Panc1 (cell line): ENCODE data around the gene LPGAT1. TPM values are rescaled to one million over a fixed set of nuclear protein-coding genes. Genes with fewer than 3 reads are reported as not detected.
A peak's percentile ranks its signal among the peaks of the same experiment; 100 is the strongest.

Experiments
- ATAC-seq: fragments of 200-7000 bp; cut with Tn5 transposase; 2 replicates; pipeline ENCODE4 v1.9.1; 2020; ENCODE audit warnings: mild to moderate bottlenecking, moderate library complexity
- BruUV-seq: library from RNA; stranded (reverse); fragments of 400-500 nt; replicated peaks from 2 replicates; lab custom pipeline; 2021; lab: Mats Ljungman, UMichigan
- CTCF ChIA-PET: fragments of 300-600 bp; sonication (Branson Sonifier 250); formaldehyde crosslinking; loops from one replicate; lab custom pipeline; 2022; ENCODE audit warnings: antibody characterized with exemption; lab: Charles Lee
- POLR2A ChIA-PET: fragments of 300-600 bp; sonication (Branson Sonifier 250); formaldehyde crosslinking; loops from one replicate; lab custom pipeline; 2022; ENCODE audit warnings: antibody characterized with exemption; lab: Charles Lee
- DNase-seq: peaks from one replicate; pipeline ENCODE4 v3.0.0-alpha.2; 2010; ENCODE audit warnings: low read depth, low spot score
- H3K27ac ChIP-seq: 2 replicates; pipeline ENCODE4 v1.5.1; 2011; ENCODE audit warnings: mild to moderate bottlenecking, low read length, inconsistent platforms
- H3K27me3 ChIP-seq: fragments of 200-500 bp; sonication (Bioruptor generic); 2 replicates; pipeline ENCODE4 v1.6.0; 2014; ENCODE audit warnings: low read length, inconsistent platforms; ENCODE audit not compliant: control insufficient read depth, insufficient read depth
- H3K36me3 ChIP-seq: fragments of 200-500 bp; sonication (Bioruptor generic); 2 replicates; pipeline ENCODE4 v1.5.1; 2014; ENCODE audit warnings: inconsistent platforms, mild to moderate bottlenecking, low read length, moderate library complexity; ENCODE audit not compliant: control insufficient read depth, insufficient read depth
- H3K4me1 ChIP-seq: 2 replicates; pipeline ENCODE4 v1.5.1; 2011; ENCODE audit warnings: inconsistent platforms, mild to moderate bottlenecking, low read length, moderate library complexity; ENCODE audit not compliant: control insufficient read depth, insufficient read depth
- H3K4me3 ChIP-seq, 2 experiments: 2 replicates each; pipeline ENCODE4 v1.5.1; 2011 to 2012; ENCODE audit warnings: low read depth in 2 of 2, low read length in 2 of 2, mild to moderate bottlenecking in 2 of 2, inconsistent platforms in 1 of 2, moderate library complexity in 1 of 2
- H3K9me3 ChIP-seq: fragments of 200-500 bp; sonication (Bioruptor generic); 2 replicates; pipeline ENCODE4 v1.5.1; 2014; ENCODE audit warnings: low read depth, mild to moderate bottlenecking, inconsistent platforms, low read length, moderate library complexity; ENCODE audit not compliant: control insufficient read depth, insufficient read depth
- CTCF ChIP-seq: fragments of 450-650 bp; IDR thresholded peaks from 2 replicates; pipeline ENCODE4 v1.5.1; 2017; ENCODE audit warnings: mild to moderate bottlenecking
- POLR2AphosphoS5 ChIP-seq: IDR thresholded peaks from 2 replicates; pipeline ENCODE4 v1.6.1; 2012; ENCODE audit warnings: mild to moderate bottlenecking, low read depth, low read length, moderate library complexity
- REST ChIP-seq, 2 experiments: IDR thresholded peaks; 2 replicates each; pipeline ENCODE4 v1.6.1; 2011 to 2012; ENCODE audit warnings: low read depth in 2 of 2, control low read depth in 1 of 2, low read length in 1 of 2, mild to moderate bottlenecking in 1 of 2, moderate library complexity in 1 of 2; ENCODE audit not compliant: insufficient read depth in 1 of 2
- SIN3A ChIP-seq: IDR thresholded peaks from 2 replicates; pipeline ENCODE4 v1.6.1; 2012; ENCODE audit warnings: low read depth, mild to moderate bottlenecking, low read length, moderate library complexity, borderline replicate concordance; ENCODE audit not compliant: insufficient read depth
- TCF7L2 ChIP-seq: IDR thresholded peaks from 2 replicates; pipeline ENCODE4 v1.6.1; 2011; ENCODE audit warnings: mild to moderate bottlenecking, low read depth, low read length, inconsistent platforms
- in situ Hi-C: cut with HindIII; loops from 2 replicates; pipeline ENCODE4 v1.10.0; 2016; ENCODE audit warnings: low sequenced_read_pairs, low pct_unique_long_range_greater_than_20kb
- intact Hi-C: fragments of 100-400 bp; cut with micrococcal nuclease; formaldehyde crosslinking; loops from one replicate; pipeline ENCODE4 v1.10.0; 2022; ENCODE audit not compliant: unreplicated experiment
- total RNA-seq: library from RNA; stranded (reverse); gene quantifications from one replicate; pipeline ENCODE4 v1.2.1, GENCODE V29; 2021; ENCODE audit not compliant: unreplicated experiment

Gene LPGAT1
- total RNA-seq, 1 experiment from 2014 or later: 85.4 TPM

GRCh38 chr1:211705467-211706091 lies 125.0 kb downstream of the LPGAT1 start:
- no peak overlapping the region for H3K4me3 ChIP-seq
- peaks cover 33% of the 10 kb centered on the region for H3K4me1 ChIP-seq
- peak; percentile 83 for ATAC-seq
- in situ Hi-C loops (no loop called here), intact Hi-C loops (no loop called here)
- ChIA-PET POLR2A (no interaction called here), CTCF (interaction anchor here (0.7 kb wide), 2 partner anchors 29 to 652 kb away, joined by 12 to 17 read pairs; no protein-coding TSS in a partner anchor)
- no peak for DNase-seq
- H3K9me3 ChIP-seq: no peaks in the 10 kb centered on the region
- H3K27me3 ChIP-seq: no peaks in the 10 kb centered on the region
- H3K27ac ChIP-seq: peak overlapping the region; percentile 61
- TF ChIP-seq REST (IDR thresholded peaks at IDR 0.05; ENCODE audit: insufficient read depth in 1 of 2, low read depth in 2 of 2, low read length in 1 of 2) (peak in 1 of 2 experiments; percentile 6; a peak in 1 of 4 replicates), SIN3A (no peak), POLR2AphosphoS5 (peak; percentile 39; the same call in 1 of the 2 replicates), CTCF (no peak), TCF7L2 (0 out of 2 replicates have a peak, but pooled peaks have one; percentile 29)
- no TSS peak for BruUV-seq
- H3K36me3 ChIP-seq: no peaks in the 10 kb centered on the region

- Histone ChIP-seq H3K27me3 (no peaks in the 10 kb centered on the region), H3K27ac (peak overlapping the region; percentile 61), H3K4me1 (peaks cover 33% of the 10 kb centered on the region), H3K4me3 (no peak overlapping the region), H3K9me3 (no peaks in the 10 kb centered on the region), H3K36me3 (no peaks in the 10 kb centered on the region)
- in situ Hi-C loops: no loop called here
- no peak for ATAC-seq
- ChIA-PET CTCF (no interaction called here), POLR2A (no interaction called here)
- no peak for DNase-seq
- intact Hi-C loops: no loop called here
- TF ChIP-seq REST (IDR thresholded peaks at IDR 0.05; ENCODE audit: insufficient read depth in 1 of 2, low read depth in 2 of 2, low read length in 1 of 2) (no peak), SIN3A (no peak), POLR2AphosphoS5 (no peak), CTCF (no peak), TCF7L2 (no peak)
- BruUV-seq: no TSS peak
Observed at GRCh38 chr1:211704543-211704942, 126.0 kb downstream of the LPGAT1 start.
